Trophoblast cell (in vitro differentiated cells and primary cell): ENCODE measurements around the gene CDK3.

ENCODE experiments used
- DNase-seq, 2 donors: peaks; one replicate each; pipeline ENCODE4 v3.0.0-alpha.2; 2016
- H2AFZ ChIP-seq: 2 replicates; pipeline ENCODE4 v1.6.1; 2013; ENCODE audit warnings: low read length, moderate library complexity, mild to moderate bottlenecking; ENCODE audit not compliant: insufficient read depth, poor library complexity
- H2AK5ac ChIP-seq: 2 replicates; pipeline ENCODE4 v1.6.1; 2013; ENCODE audit warnings: mild to moderate bottlenecking, low read length
- H2BK120ac ChIP-seq: 2 replicates; pipeline ENCODE4 v1.6.1; 2013; ENCODE audit warnings: low read length, mild to moderate bottlenecking, moderate library complexity; ENCODE audit not compliant: insufficient read depth, poor library complexity
- H2BK12ac ChIP-seq: 2 replicates; pipeline ENCODE4 v1.6.1; 2013; ENCODE audit warnings: mild to moderate bottlenecking, low read length, moderate library complexity
- H2BK5ac ChIP-seq: 2 replicates; pipeline ENCODE4 v1.6.1; 2013; ENCODE audit warnings: low read length, low read depth, moderate library complexity, mild to moderate bottlenecking; ENCODE audit not compliant: poor library complexity
- H3K14ac ChIP-seq: 2 replicates; pipeline ENCODE4 v1.6.1; 2013; ENCODE audit warnings: mild to moderate bottlenecking, low read length
- H3K18ac ChIP-seq: 2 replicates; pipeline ENCODE4 v1.6.1; 2013; ENCODE audit warnings: mild to moderate bottlenecking, low read length
- H3K23ac ChIP-seq: 2 replicates; pipeline ENCODE4 v1.6.1; 2013; ENCODE audit warnings: low read length
- H3K27ac ChIP-seq: 2 replicates; pipeline ENCODE4 v1.5.1; 2013; ENCODE audit warnings: low read depth, mild to moderate bottlenecking, inconsistent platforms, low read length, moderate library complexity
- H3K27me3 ChIP-seq: 2 replicates; pipeline ENCODE4 v1.6.1; 2013; ENCODE audit warnings: inconsistent platforms, mild to moderate bottlenecking, low read length, moderate library complexity; ENCODE audit not compliant: insufficient read depth
- H3K36me3 ChIP-seq, 2 experiments: 1 replicate in 1 of 2; 2 replicates in 1 of 2; pipeline ENCODE4 v1.6.1; 2013; ENCODE audit warnings: low read length in 2 of 2, mild to moderate bottlenecking in 2 of 2, moderate library complexity in 1 of 2; ENCODE audit not compliant: insufficient read depth in 2 of 2, control insufficient read depth in 1 of 2
- H3K4ac ChIP-seq: 2 replicates; pipeline ENCODE4 v1.6.1; 2013; ENCODE audit warnings: low read depth, mild to moderate bottlenecking, low read length, moderate library complexity
- H3K4me1 ChIP-seq, 2 experiments: 1 replicate in 1 of 2; 2 replicates in 1 of 2; pipeline ENCODE4 v1.6.1; 2013; ENCODE audit warnings: low read length in 2 of 2, mild to moderate bottlenecking in 2 of 2, moderate library complexity in 1 of 2; ENCODE audit not compliant: insufficient read depth in 2 of 2, control insufficient read depth in 1 of 2
- H3K4me2 ChIP-seq: 2 replicates; pipeline ENCODE4 v1.6.1; 2013; ENCODE audit warnings: inconsistent platforms, mild to moderate bottlenecking, low read length, moderate library complexity
- H3K4me3 ChIP-seq: 2 replicates; pipeline ENCODE4 v1.5.1; 2013; ENCODE audit warnings: mild to moderate bottlenecking, low read depth, low read length, inconsistent platforms
- H3K79me1 ChIP-seq: one replicate; pipeline ENCODE4 v1.6.1; 2013; ENCODE audit warnings: low read length
- H3K79me2 ChIP-seq: 2 replicates; pipeline ENCODE4 v1.6.1; 2013; ENCODE audit warnings: low read length, mild to moderate bottlenecking; ENCODE audit not compliant: control insufficient read depth, insufficient read depth, poor library complexity
- H3K9ac ChIP-seq: 2 replicates; pipeline ENCODE4 v1.6.1; 2013; ENCODE audit warnings: mild to moderate bottlenecking, low read length
- H3K9me3 ChIP-seq: 2 replicates; pipeline ENCODE4 v1.6.1; 2013; ENCODE audit warnings: low read depth, mild to moderate bottlenecking, control low read depth, inconsistent platforms, low read length; ENCODE audit not compliant: insufficient read depth
- H4K12ac ChIP-seq: 2 replicates; pipeline ENCODE4 v1.6.1; 2013; ENCODE audit warnings: low read depth, mild to moderate bottlenecking, low read length, moderate library complexity
- H4K8ac ChIP-seq: 2 replicates; pipeline ENCODE4 v1.6.1; 2013; ENCODE audit warnings: low read depth, mild to moderate bottlenecking, low read length, moderate library complexity
- H4K91ac ChIP-seq: one replicate; pipeline ENCODE4 v1.6.1; 2013; ENCODE audit warnings: low read depth, mild to moderate bottlenecking, low read length, moderate library complexity
- WGBS: extraction: QIAGEN DNeasy Blood & Tissue Kit; methylation state at CpG from one replicate; pipeline ENCODE4 v1.1.7; 2013; ENCODE audit warnings: missing lambda C conversion rate; ENCODE audit not compliant: insufficient read length, insufficient coverage; ENCODE audit errors: extremely low coverage; 5-methylcytosine and 5-hydroxymethylcytosine counted together

CDK3 gene

DNA sequence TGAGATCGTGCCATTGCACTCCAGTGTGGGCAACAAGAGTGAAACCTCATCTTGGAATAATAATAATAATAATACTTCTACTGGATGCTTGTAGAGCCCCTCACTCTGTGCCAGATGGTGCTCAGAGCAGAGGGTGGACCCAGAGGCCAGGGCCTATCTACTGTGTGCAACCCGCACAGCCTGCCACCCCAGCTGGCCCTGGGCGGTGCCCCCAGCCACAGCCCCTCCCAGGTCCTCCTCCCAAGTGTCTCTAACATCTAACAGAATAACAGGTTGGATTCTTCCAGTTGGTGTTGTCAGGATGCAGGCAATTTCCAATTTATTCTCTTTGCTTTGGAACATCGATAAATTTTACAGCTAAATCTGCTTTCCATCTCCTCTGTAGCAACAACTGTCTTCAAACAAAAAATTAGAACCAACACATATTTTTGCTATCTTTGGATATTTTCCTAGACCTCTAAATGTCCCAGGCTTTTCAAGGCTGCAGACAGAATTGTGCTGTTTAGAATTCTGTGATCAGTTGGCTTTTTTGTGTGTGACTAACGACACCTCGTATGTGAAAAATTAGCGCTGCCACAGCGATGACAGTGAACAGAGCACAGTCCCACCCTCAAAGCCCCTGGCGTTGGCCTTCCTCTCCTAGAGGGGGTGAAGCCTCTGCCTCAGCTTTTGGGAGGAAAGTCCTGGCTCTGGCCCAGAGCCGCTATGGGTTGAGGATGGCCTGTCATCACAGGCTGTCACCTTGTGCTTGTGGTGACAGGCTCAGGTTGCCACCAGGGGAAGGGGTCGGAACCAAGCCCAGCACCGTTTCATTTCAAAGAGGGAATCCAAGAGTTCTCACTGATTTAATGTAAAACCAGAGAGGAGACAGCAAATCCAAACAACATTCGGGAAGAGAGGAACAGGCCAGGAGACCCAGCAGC lies 34.0 kb downstream of the CDK3 start:
- Histone ChIP-seq H3K4me1 (peaks cover 0 to 1% of the 10 kb centered on the region in 2 experiments), H3K4me3 (no peak overlapping the region), H3K4ac (no peak overlapping the region), H3K79me1 (no peaks in the 10 kb centered on the region), H2AK5ac (no peak overlapping the region), H2BK5ac (no peak overlapping the region), H3K18ac (no peak overlapping the region), H4K12ac (no peak overlapping the region), H3K4me2 (no peak overlapping the region), H2BK120ac (no peak overlapping the region), H4K8ac (no peak overlapping the region), H3K79me2 (no peaks in the 10 kb centered on the region), H3K9ac (no peak overlapping the region), H3K23ac (no peak overlapping the region), H3K36me3 (peaks cover 8 to 14% of the 10 kb centered on the region in 2 experiments), H2BK12ac (no peak overlapping the region), H3K27ac (no peak overlapping the region), H2AFZ (no peak overlapping the region), H4K91ac (no peak overlapping the region), H3K14ac (no peak overlapping the region), H3K9me3 (peaks cover 7% of the 10 kb centered on the region), H3K27me3 (no peaks in the 10 kb centered on the region)
- no peak for DNase-seq
- no CpG with 5 or more reads among the region's 13 CpGs for WGBS

DNA sequence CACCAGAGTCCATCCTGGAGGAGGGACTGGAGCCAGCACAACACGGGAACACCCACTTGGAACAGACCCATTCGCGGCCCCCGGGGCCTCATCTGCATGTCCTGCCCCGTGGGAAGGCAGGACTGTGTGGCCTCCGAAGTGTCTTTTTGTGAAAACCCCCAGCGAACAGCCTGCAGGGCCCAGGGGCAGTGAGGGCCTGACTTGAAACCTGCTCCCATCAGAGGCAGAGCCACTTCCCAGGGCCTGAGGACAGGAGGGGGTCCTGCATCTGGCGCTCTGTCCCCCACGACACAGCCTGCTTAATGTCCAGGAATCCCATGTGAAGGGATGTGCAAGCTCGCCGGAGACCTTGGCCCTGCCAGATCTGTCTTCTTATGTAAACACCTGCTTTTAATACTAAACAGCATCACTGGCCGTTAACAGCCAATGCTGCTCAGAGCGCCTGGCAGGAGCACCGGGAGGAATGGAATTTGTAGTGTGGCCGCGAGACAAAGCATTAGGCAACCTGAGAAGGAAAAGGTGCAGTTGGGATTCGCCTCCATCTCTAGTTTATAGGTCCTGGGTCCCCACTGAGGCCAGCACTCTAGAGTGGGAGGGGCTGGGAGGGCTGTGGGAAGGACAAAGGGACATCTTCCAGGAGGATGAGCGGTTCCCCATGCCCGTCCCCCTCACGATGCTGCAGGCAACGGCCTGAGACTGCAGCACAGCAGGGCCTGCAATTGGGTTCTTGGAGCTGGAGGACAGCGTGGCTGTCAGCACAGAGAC lies 36.0 kb downstream of the CDK3 start:
- H3K18ac ChIP-seq = no peak overlapping the region
- H2AK5ac ChIP-seq = no peak overlapping the region
- H4K91ac ChIP-seq = no peak overlapping the region
- peaks cover 24 to 32% of the 10 kb centered on the region in 2 experiments for H3K36me3 ChIP-seq
- no peak overlapping the region for H3K23ac ChIP-seq
- H3K4me3 ChIP-seq = no peak overlapping the region
- H2BK12ac ChIP-seq = no peak overlapping the region
- H3K79me1 ChIP-seq = no peaks in the 10 kb centered on the region
- no peak overlapping the region for H3K9ac ChIP-seq
- H2AFZ ChIP-seq = no peak overlapping the region
- DNase-seq = no peak
- H2BK120ac ChIP-seq = no peak overlapping the region
- no CpG with 5 or more reads among the region's 22 CpGs for WGBS
- H3K4me2 ChIP-seq = no peak overlapping the region
- H3K4ac ChIP-seq = no peak overlapping the region
- H2BK5ac ChIP-seq = no peak overlapping the region
- no peaks in the 10 kb centered on the region for H3K27me3 ChIP-seq
- peaks cover 7% of the 10 kb centered on the region for H3K9me3 ChIP-seq
- no peak overlapping the region for H3K14ac ChIP-seq
- no peaks in the 10 kb centered on the region for H3K4me1 ChIP-seq
- no peaks in the 10 kb centered on the region for H3K79me2 ChIP-seq
- no peak overlapping the region for H4K12ac ChIP-seq
- H3K27ac ChIP-seq = no peak overlapping the region
- H4K8ac ChIP-seq = no peak overlapping the region

DNA sequence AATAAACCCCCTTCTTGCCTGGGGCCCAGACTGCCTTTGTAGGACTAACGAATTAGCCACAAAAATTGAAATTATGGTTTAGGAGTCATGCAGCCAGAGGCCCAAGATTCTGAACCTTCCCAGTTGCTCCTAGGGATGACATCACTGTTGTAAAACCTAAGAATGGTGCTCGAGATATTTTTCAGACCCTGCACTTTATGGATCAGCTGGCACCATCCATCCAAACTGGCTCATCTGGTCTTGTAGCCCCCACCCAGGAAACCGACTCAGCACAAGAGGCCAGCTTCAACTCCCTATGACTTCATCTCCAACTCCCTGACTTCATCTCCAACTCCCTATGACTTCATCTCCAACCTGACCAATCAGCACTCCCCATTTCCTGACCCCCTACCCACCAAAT lies 37.4 kb downstream of the CDK3 start:
- Histone ChIP-seq H2AK5ac (no peak overlapping the region), H3K4me3 (no peak overlapping the region)
- no CpG with 5 or more reads among the region's 3 CpGs for WGBS

DNA sequence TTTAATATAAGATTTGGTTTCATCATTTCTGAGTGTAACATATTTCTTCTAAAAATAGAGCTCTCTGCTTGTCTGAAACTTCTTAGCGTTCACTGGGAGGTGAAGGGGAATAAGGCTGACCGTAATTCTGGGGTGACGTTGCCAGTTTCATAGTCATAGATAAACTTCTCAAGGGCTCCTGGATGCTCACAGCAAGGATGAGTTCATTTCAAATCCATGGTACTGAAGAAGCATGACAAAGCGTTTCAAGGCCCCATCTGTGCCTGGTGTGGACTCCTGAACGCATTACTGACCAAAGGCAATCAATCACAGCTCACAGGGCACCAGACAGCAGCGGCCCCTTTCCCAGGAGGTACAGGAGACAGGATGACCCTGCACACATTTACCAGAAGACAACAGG lies 38.5 kb downstream of the CDK3 start:
- DNase-seq = no peak
- WGBS = no CpG with 5 or more reads among the region's 6 CpGs
- H3K4me1 ChIP-seq = no peaks in the 10 kb centered on the region
- H3K4me3 ChIP-seq = no peak overlapping the region
- peaks cover 40 to 53% of the 10 kb centered on the region in 2 experiments for H3K36me3 ChIP-seq
- H4K91ac ChIP-seq = no peak overlapping the region
- no peak overlapping the region for H3K4ac ChIP-seq
- no peaks in the 10 kb centered on the region for H3K79me1 ChIP-seq
- H4K12ac ChIP-seq = no peak overlapping the region
- no peak overlapping the region for H4K8ac ChIP-seq
- H2BK120ac ChIP-seq = no peak overlapping the region
- no peak overlapping the region for H2AK5ac ChIP-seq
- no peak overlapping the region for H3K27ac ChIP-seq
- H3K79me2 ChIP-seq = no peaks in the 10 kb centered on the region
- H3K9ac ChIP-seq = no peak overlapping the region
- no peak overlapping the region for H2AFZ ChIP-seq
- no peak overlapping the region for H3K4me2 ChIP-seq
- no peak overlapping the region for H2BK12ac ChIP-seq
- H3K27me3 ChIP-seq = no peaks in the 10 kb centered on the region
- no peak overlapping the region for H3K18ac ChIP-seq
- H3K14ac ChIP-seq = no peak overlapping the region
- no peak overlapping the region for H2BK5ac ChIP-seq
- H3K9me3 ChIP-seq = no peaks in the 10 kb centered on the region
- no peak overlapping the region for H3K23ac ChIP-seq

More for the DNA sequence above, 37.4 kb downstream of the CDK3 start:
- no peaks in the 10 kb centered on the region for H3K79me1 ChIP-seq
- no peak overlapping the region for H2AFZ ChIP-seq
- H3K9me3 ChIP-seq = peaks cover 5% of the 10 kb centered on the region
- H3K27me3 ChIP-seq = no peaks in the 10 kb centered on the region
- H2BK120ac ChIP-seq = no peak overlapping the region
- no peak overlapping the region for H3K27ac ChIP-seq
- no peak overlapping the region for H2BK12ac ChIP-seq
- H3K36me3 ChIP-seq = peaks cover 33 to 42% of the 10 kb centered on the region in 2 experiments
- no peak overlapping the region for H3K23ac ChIP-seq
- no peak overlapping the region for H4K12ac ChIP-seq
- no peak for DNase-seq
- H3K9ac ChIP-seq = no peak overlapping the region
- H3K4me1 ChIP-seq = no peaks in the 10 kb centered on the region
- H4K91ac ChIP-seq = no peak overlapping the region
- H3K14ac ChIP-seq = no peak overlapping the region
- H2BK5ac ChIP-seq = no peak overlapping the region
- no peak overlapping the region for H3K18ac ChIP-seq
- H3K4me2 ChIP-seq = no peak overlapping the region
- H4K8ac ChIP-seq = no peak overlapping the region
- no peaks in the 10 kb centered on the region for H3K79me2 ChIP-seq
- no peak overlapping the region for H3K4ac ChIP-seq
